ENCODE results near the gene MMAB. TPM values are rescaled to one million over a fixed set of nuclear protein-coding genes. Genes with fewer than 3 reads are reported as not detected.

MMAB gene
- total RNA-seq, 1 donor from 2014 or later, result 42.2 TPM

DNA sequence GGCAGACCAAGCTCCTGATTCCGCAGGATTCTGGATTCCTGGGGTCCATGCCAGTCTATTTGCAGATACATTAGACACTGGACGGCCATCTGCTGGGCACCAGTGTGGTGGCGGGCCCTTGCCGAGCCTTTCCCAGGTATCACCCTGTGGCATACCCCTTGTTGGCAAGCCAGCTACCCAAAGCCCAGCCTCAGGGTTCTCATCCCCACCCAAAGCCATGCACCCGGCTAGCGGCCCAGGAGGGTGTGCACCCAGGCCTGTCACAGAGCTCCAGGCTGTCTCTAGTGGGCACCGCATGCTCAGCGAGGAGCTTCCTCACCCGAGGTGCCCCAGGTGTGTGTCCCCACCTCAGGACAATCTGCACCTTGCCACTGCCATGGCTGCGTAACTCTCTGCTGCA, 13.7 kb downstream of the MMAB start:
- Mint-ChIP-seq H3K4me1 (ENCODE audit: low read depth) (no peaks in the 10 kb centered on the region), H3K27me3 (ENCODE audit: insufficient read depth) (no peaks in the 10 kb centered on the region), H3K4me3 (no peak overlapping the region), H3K27ac (no peak overlapping the region), H3K9me3 (peaks cover 13% of the 10 kb centered on the region), H3K36me3 (ENCODE audit: low read depth) (peaks cover 15% of the 10 kb centered on the region)
- intact Hi-C loops (cut with micrococcal nuclease), result no loop called here
- DNase-seq (ENCODE audit: low spot score), result no peak

DNA sequence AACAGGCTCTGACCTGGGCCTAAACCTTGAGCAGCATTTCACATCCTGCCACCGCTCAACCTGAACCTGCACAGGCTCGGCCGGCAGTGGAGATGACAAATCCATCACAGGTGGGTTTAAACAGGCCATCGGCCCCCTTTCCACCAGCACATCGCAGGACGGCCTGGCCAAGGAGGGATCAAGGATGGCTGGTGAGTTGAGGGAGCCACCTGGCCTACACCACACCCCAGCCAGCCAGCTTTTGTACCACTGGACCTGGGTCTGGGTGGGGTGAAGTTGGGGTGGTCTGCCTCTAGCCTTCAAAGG, 14.2 kb downstream of the MMAB start:
- no peak for DNase-seq (ENCODE audit: low spot score)
- Mint-ChIP-seq H3K27ac (no peak overlapping the region), H3K4me1 (ENCODE audit: low read depth) (no peaks in the 10 kb centered on the region), H3K36me3 (ENCODE audit: low read depth) (peaks cover 15% of the 10 kb centered on the region), H3K9me3 (peaks cover 13% of the 10 kb centered on the region), H3K4me3 (no peak overlapping the region), H3K27me3 (ENCODE audit: insufficient read depth) (no peaks in the 10 kb centered on the region)
- intact Hi-C loops (cut with micrococcal nuclease), result no loop called here

DNA sequence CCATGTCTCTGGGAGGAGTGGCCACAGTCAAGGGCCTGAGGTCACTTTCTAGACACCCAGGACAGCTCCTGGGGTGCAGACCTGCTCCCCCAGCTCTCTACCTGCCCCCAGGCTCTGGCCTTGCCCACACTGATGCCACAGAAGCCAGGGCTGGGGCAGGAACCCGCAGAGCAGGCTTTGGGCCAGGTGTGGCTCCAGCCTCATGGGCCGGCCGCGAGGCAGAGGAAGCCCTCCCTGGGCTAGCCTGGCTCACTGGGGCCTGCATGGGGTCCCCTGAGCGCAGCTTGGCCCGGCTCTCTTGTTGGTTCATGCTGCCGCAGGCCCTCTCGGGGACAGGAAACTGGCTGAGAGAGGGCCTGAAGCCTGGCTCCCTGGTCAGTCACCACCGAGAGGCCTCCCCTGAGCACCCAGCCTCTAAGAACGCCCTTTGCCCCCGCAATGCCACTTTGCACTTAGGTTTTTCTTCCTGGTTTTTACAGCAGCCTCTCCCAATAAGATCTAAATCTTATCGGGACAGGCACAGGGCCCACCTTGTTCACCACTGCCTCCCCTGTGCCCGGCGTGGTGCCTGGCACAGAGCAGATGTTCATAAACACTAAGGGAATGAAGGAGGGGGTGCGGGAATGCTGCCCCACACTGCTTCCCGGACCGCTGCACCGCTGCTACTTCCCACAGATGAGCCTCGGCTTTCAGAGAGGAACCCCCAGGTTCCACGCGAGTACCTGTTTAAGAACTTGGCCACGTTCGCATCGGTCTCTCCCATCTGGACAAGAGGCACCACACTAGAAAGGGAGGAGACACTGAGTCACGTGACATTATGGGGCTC, 14.7 kb downstream of the MMAB start:
- Mint-ChIP-seq H3K27me3 (ENCODE audit: insufficient read depth) (no peaks in the 10 kb centered on the region), H3K36me3 (ENCODE audit: low read depth) (peaks cover 15% of the 10 kb centered on the region), H3K9me3 (peaks cover 13% of the 10 kb centered on the region), H3K4me3 (no peak overlapping the region), H3K27ac (peak overlapping the region; percentile 48), H3K4me1 (ENCODE audit: low read depth) (no peaks in the 10 kb centered on the region)
- no peak for DNase-seq (ENCODE audit: low spot score)
- intact Hi-C loops (cut with micrococcal nuclease), result no loop called here

DNA sequence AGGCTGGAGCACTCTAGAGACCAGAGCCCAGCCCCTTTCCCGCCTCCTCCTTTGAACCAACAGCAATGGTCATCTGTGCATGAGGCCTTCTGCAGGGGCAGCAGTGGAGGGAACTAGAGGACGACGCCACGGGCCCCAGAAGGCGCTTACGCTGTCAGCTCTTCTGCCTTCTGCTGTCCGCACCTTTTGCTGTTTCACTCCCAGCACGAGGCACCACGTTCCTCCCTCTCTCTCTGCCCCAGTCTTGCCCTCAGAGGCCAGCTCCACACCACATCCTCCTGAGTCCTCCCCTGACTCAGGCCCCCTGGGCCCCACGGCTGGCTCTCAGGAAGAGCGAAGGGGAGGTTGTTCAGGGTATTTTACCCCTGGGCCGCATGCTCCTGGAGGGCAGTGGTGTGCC, 15.5 kb downstream of the MMAB start:
- intact Hi-C loops (cut with micrococcal nuclease), result no loop called here
- no peak for DNase-seq (ENCODE audit: low spot score)
- Mint-ChIP-seq H3K4me1 (ENCODE audit: low read depth) (no peaks in the 10 kb centered on the region), H3K27me3 (ENCODE audit: insufficient read depth) (no peaks in the 10 kb centered on the region), H3K27ac (no peak overlapping the region), H3K9me3 (peaks cover 13% of the 10 kb centered on the region), H3K4me3 (no peak overlapping the region), H3K36me3 (ENCODE audit: low read depth) (peaks cover 15% of the 10 kb centered on the region)

DNA sequence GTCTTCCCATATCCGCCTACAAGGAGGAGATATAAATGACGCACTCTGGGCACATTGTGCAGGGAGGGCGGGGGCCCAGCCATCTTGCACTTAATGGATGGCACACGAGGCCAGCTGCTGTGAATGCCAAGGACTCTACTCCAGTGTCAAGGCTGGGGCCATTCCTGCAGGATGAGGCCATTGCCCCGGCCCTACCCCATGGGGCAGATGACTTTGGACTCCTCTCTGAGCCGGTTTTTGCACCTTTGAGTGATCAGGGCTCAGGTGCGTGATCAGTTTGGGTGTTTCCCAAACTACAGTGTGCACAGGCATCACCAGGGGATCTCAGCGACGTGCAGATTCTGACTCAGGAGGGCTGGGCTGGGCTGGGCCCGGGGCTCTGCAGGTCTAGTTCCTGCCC, 16.1 kb downstream of the MMAB start:
- no peak overlapping the region for H3K27ac Mint-ChIP-seq
- H3K9me3 Mint-ChIP-seq, result peaks cover 9% of the 10 kb centered on the region
- peaks cover 11% of the 10 kb centered on the region for H3K36me3 Mint-ChIP-seq (ENCODE audit: low read depth)
- no peak overlapping the region for H3K4me3 Mint-ChIP-seq
- no peak for DNase-seq (ENCODE audit: low spot score)
- intact Hi-C loops (cut with micrococcal nuclease), result no loop called here
- H3K4me1 Mint-ChIP-seq (ENCODE audit: low read depth), result no peaks in the 10 kb centered on the region
- no peaks in the 10 kb centered on the region for H3K27me3 Mint-ChIP-seq (ENCODE audit: insufficient read depth)

DNA sequence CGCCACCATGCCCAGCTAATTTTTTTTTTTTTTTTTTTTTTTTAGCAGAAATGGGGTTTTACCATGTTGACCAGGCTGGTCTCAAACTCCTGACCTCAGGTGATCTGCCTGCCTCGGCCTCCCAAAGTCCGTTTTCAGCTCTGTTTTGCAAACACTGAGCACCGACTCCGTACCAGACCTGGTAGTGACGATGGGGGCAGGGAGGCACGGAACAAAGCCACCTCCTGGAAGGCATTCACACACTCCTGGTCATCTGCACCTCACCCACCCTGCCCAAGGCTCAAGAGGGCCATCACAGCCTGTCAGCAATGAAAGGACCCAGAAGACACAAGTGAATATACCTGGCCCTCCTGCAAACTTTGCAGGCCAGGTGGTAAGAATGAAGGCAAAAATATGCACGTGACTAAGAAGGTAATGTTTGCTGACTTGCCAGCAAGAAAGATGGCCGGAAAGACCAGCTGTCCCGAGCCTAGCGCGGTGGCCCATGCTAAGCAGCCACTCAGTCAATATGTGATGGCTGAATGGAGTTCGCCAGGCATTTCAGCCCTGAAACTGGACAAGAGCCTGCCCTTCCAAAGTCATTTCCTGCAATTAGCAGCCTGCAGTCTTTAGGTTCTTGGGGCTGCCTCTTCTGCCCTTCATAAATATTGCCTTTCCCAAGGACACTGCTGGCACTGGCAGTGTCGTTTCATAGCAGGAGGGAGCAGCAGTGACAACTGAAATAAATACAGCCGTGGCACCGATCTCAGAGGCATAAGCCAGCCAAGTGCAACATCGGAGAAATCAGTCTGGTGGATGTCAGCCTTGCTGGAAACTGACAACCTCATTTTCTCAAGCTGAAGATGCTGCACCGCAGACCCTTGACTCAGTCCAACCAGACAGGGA, 17.6 kb downstream of the MMAB start:
- Mint-ChIP-seq H3K27ac (no peak overlapping the region), H3K4me1 (ENCODE audit: low read depth) (no peaks in the 10 kb centered on the region), H3K4me3 (no peak overlapping the region), H3K9me3 (no peaks in the 10 kb centered on the region), H3K36me3 (ENCODE audit: low read depth) (peaks cover 3% of the 10 kb centered on the region), H3K27me3 (ENCODE audit: insufficient read depth) (peaks cover 2% of the 10 kb centered on the region)
- intact Hi-C loops (cut with micrococcal nuclease), result no loop called here
- DNase-seq (ENCODE audit: low spot score), result no peak

DNA sequence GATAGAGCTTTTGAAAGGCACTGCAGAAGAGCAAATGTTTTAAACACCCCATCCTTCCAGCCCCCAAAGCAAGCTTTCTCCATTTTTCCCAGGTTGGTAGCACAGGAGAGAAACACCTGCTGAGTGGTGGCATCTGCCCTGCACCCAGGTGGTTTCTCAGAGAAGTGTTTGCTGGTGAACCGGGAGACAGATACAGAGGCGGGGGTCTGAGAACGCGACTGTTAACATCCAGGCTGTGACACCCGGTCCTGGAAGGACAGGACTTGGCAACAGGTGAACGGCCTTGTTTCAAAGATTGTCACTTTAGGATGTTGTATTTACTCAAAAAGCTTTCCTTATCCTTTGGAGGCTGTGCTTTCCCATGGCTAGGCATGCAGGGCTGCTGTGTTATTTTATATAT, 18.5 kb downstream of the MMAB start:
- no peak for DNase-seq (ENCODE audit: low spot score)
- Mint-ChIP-seq H3K9me3 (no peaks in the 10 kb centered on the region), H3K4me3 (no peak overlapping the region), H3K27me3 (ENCODE audit: insufficient read depth) (peaks cover 5% of the 10 kb centered on the region), H3K27ac (no peak overlapping the region), H3K36me3 (ENCODE audit: low read depth) (no peaks in the 10 kb centered on the region), H3K4me1 (ENCODE audit: low read depth) (no peaks in the 10 kb centered on the region)
- intact Hi-C loops (cut with micrococcal nuclease), result no loop called here

DNA sequence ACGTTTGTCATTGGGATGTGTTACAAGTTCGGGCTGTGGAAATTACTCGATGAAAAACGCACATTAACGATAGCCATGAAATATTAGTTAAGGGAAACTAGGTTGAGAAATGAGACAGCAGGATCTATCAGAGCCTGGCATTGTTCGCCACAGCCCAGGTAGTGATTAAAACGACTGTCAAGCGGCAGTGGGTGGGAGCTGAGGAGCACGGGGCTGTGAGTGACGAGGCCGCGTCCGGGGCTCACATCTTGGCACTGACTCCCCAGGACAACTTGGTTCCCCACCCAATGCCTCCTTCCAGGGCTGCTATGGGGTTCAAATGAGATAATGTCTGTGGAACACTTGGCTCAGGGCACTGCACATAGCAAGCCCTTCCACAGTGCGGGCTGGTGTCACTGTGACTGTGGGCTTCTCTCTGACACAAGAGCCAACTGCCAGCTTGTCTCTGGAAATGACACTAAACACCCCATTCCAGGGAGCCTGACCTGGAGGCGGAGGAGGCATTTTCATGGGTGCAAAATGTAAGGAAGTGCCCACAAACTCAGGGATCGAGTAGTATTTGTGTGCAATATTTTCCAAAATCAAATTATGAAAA, 19.3 kb downstream of the MMAB start:
- H3K4me3 Mint-ChIP-seq, result no peak overlapping the region
- peaks cover 7% of the 10 kb centered on the region for H3K27me3 Mint-ChIP-seq (ENCODE audit: insufficient read depth)
- no peaks in the 10 kb centered on the region for H3K36me3 Mint-ChIP-seq (ENCODE audit: low read depth)
- H3K4me1 Mint-ChIP-seq (ENCODE audit: low read depth), result no peaks in the 10 kb centered on the region
- no peak overlapping the region for H3K27ac Mint-ChIP-seq
- no peaks in the 10 kb centered on the region for H3K9me3 Mint-ChIP-seq
- no peak for DNase-seq (ENCODE audit: low spot score)
- intact Hi-C loops (cut with micrococcal nuclease), result no loop called here

DNA sequence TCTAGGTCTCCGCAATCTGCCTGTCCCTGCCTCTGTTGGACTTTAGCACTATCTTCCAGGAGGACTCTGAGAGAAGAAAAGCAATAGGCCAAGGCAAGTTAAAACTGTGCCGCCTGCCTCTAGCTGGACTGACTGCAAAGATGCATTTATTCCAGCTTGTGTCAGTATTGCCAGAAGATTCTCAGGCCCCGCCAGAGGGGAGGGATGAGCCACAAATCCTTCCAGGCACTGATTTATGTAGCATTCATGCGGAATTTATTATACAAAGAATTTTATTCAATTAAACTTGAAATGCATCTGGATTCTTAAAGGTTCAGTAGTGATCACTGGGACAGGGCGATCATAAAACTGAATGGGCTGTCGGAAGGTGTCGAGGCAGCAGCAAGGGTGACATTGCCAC, 19.8 kb downstream of the MMAB start:
- DNase-seq (ENCODE audit: low spot score), result no peak
- intact Hi-C loops (cut with micrococcal nuclease), result no loop called here
- Mint-ChIP-seq H3K27ac (no peak overlapping the region), H3K4me1 (ENCODE audit: low read depth) (no peaks in the 10 kb centered on the region), H3K4me3 (no peak overlapping the region), H3K36me3 (ENCODE audit: low read depth) (no peaks in the 10 kb centered on the region), H3K27me3 (ENCODE audit: insufficient read depth) (peaks cover 8% of the 10 kb centered on the region), H3K9me3 (no peaks in the 10 kb centered on the region)

DNA sequence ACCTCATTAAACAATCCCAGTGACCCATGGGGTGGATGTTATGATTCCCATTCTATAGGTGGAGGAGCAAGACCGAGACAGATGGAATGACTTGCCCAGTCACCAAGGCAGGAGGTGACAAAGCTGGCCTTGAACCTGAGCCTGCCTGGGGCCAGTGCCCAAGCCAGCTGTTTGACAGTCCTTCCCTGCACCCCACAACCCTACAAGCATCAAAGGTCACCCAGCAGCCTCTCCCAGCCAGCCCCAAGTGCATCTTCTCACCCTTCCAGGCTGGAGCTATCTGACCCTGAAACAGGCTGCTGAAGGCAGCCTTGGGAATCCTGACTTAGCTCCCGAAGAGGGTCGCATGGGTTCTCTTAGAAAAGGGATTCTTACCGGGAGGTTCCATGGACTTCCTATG, 20.3 kb downstream of the MMAB start:
- intact Hi-C loops (cut with micrococcal nuclease), result no loop called here
- Mint-ChIP-seq H3K4me3 (no peak overlapping the region), H3K9me3 (no peaks in the 10 kb centered on the region), H3K27me3 (ENCODE audit: insufficient read depth) (peaks cover 13% of the 10 kb centered on the region), H3K36me3 (ENCODE audit: low read depth) (no peaks in the 10 kb centered on the region), H3K27ac (no peak overlapping the region), H3K4me1 (ENCODE audit: low read depth) (no peaks in the 10 kb centered on the region)
- DNase-seq (ENCODE audit: low spot score), result no peak

DNA sequence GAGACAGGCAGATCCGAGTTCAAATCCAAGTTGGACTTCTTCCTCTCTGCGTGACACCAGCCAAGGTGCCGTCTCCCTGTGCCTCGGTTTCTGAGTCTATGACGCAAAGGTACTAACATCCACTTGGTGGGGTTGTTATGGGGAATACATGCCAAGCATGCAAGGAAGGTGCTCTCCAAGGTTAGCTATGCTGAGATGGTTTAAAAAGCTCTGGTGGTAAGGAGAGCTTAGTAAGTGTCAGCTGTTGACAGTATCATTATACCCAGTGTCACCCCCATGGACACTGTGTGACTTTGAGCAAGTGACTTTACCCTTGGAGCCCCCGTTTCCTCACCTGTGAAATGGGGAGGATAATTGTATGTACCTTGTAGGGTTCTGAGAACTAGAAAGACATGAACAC, 22.2 kb downstream of the MMAB start:
- Mint-ChIP-seq H3K9me3 (no peaks in the 10 kb centered on the region), H3K27ac (no peak overlapping the region), H3K4me3 (no peak overlapping the region), H3K27me3 (ENCODE audit: insufficient read depth) (peaks cover 13% of the 10 kb centered on the region), H3K4me1 (ENCODE audit: low read depth) (no peaks in the 10 kb centered on the region), H3K36me3 (ENCODE audit: low read depth) (no peaks in the 10 kb centered on the region)
- no peak for DNase-seq (ENCODE audit: low spot score)
- intact Hi-C loops (cut with micrococcal nuclease), result no loop called here

DNA sequence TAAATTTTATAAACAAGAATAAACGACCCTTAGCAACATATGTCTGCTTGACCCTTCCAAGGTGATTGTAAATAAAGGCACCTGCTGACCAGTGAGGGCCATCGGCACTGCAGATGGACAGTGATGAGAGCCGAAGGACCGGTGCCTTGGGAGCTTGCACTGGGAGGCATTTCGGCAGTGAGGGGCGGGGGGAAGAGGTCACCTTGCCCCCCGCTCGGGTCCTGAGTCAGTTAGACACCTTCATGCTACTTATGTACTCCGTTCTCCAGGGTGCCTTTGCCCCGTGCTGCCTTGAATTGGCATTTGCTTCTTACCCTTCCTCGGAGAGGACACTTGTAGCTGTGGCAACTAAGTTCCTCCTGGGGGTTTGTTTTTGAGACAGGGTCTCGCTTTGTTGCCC, 23.0 kb downstream of the MMAB start:
- no peak for DNase-seq (ENCODE audit: low spot score)
- no peaks in the 10 kb centered on the region for H3K4me1 Mint-ChIP-seq (ENCODE audit: low read depth)
- intact Hi-C loops (cut with micrococcal nuclease), result no loop called here

DNA sequence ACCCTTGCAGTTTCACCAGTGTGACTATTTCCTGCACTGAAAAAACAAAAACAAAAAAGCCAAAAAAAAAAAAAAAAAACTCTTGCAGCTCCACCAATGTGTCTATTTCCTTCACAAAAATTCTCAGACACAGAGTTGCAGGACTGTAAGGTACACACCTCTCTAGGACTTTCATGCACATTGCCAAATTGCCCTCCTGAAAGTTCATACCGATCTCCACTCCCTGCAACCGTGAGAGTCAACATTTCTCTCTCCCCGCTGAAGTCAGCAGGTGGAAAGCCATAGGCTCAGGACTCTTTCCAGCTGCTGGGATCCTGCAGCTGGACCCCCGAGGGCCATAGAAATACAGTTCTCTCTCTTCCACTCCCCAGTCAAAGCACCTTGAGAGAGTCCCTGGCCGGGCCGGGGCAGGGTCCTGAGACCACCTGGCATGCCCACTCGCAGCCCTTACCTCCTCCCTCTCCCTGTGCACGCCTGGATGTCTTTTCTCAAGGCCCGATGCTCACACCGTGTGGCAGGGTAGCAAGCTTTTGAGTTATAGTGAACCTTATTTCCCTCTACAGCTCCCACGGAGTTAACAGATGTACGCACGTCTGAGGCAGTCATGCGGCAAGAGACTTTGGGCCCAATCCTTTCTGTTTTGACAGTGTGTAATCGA, 23.6 kb downstream of the MMAB start:
- Mint-ChIP-seq H3K4me1 (ENCODE audit: low read depth) (no peaks in the 10 kb centered on the region), H3K4me3 (no peak overlapping the region), H3K27me3 (ENCODE audit: insufficient read depth) (peaks cover 15% of the 10 kb centered on the region), H3K36me3 (ENCODE audit: low read depth) (no peaks in the 10 kb centered on the region), H3K27ac (no peak overlapping the region), H3K9me3 (no peaks in the 10 kb centered on the region)
- DNase-seq (ENCODE audit: low spot score), result no peak
- intact Hi-C loops (cut with micrococcal nuclease), result no loop called here

More for the DNA sequence above, 23.0 kb downstream of the MMAB start:
- Mint-ChIP-seq H3K4me3 (no peak overlapping the region), H3K36me3 (ENCODE audit: low read depth) (no peaks in the 10 kb centered on the region), H3K9me3 (no peaks in the 10 kb centered on the region), H3K27me3 (ENCODE audit: insufficient read depth) (peaks cover 14% of the 10 kb centered on the region), H3K27ac (no peak overlapping the region)

Data from activated T-helper 1 cell treated with anti-CD3 and anti-CD28 coated beads, Interleukin-12 subunit alpha, Interleukin-12 subunit beta, Interleukin-2, Interleukin-4 antibody, amounts not matched to agents 30 ng/mL and 10 ng/mL and 1 ng/mL, durations not matched to agents 14 hours and 24 hours and 36 hours (primary cell).